OCI-LY1 (cell line): ENCODE data around the gene EBF3.

Experiments used
- H2AFZ ChIP-seq: fragments of 200-600 bp; sonication (generic), shearing (Covaris generic); 2 replicates; pipeline ENCODE4 v1.6.0; 2014; ENCODE audit warnings: antibody characterized with exemption, mild to moderate bottlenecking, low read length
- H3F3A ChIP-seq: fragments of 200-600 bp; sonication (generic), shearing (Covaris generic); 2 replicates; pipeline ENCODE4 v1.6.0; 2014; ENCODE audit warnings: mild to moderate bottlenecking, antibody characterized with exemption, low read length, moderate library complexity; ENCODE audit not compliant: insufficient read depth
- H3K27ac ChIP-seq: fragments of 200-600 bp; sonication (generic); 2 replicates; pipeline ENCODE4 v1.5.1; 2014; ENCODE audit warnings: low read length, mixed run types, mild to moderate bottlenecking, low read depth; ENCODE audit not compliant: poor library complexity, severe bottlenecking
- H3K27me3 ChIP-seq: fragments of 200-600 bp; sonication (generic); 2 replicates; pipeline ENCODE4 v1.6.0; 2014; ENCODE audit warnings: antibody characterized with exemption, mild to moderate bottlenecking, low read length, moderate library complexity; ENCODE audit not compliant: insufficient read depth
- H3K36me3 ChIP-seq: fragments of 200-600 bp; sonication (generic); 2 replicates; pipeline ENCODE4 v1.6.1; 2014; ENCODE audit warnings: mild to moderate bottlenecking, antibody characterized with exemption, low read length, moderate library complexity, mixed read lengths; ENCODE audit not compliant: insufficient read depth
- H3K4me1 ChIP-seq: fragments of 200-600 bp; sonication (generic); 2 replicates; pipeline ENCODE4 v1.5.1; 2014; ENCODE audit warnings: mild to moderate bottlenecking, low read length, moderate library complexity; ENCODE audit not compliant: insufficient read depth, severe bottlenecking
- H3K4me2 ChIP-seq: fragments of 200-600 bp; sonication (generic), shearing (Covaris generic); 2 replicates; pipeline ENCODE4 v1.6.1; 2014; ENCODE audit warnings: low read length
- H3K4me3 ChIP-seq: fragments of 200-600 bp; sonication (generic); 2 replicates; pipeline ENCODE4 v1.5.1; 2014; ENCODE audit warnings: low read length, low read depth, mild to moderate bottlenecking, mixed read lengths; ENCODE audit not compliant: poor library complexity, severe bottlenecking
- H3K79me2 ChIP-seq: fragments of 200-600 bp; shearing (Covaris generic); 2 replicates; pipeline ENCODE4 v1.6.1; 2016; ENCODE audit warnings: mixed run types, low read length, mixed read lengths; ENCODE audit not compliant: insufficient read depth
- H3K9ac ChIP-seq: fragments of 200-600 bp; sonication (generic), shearing (Covaris generic); 2 replicates; pipeline ENCODE4 v1.6.1; 2014; ENCODE audit warnings: mild to moderate bottlenecking, low read length, mixed read lengths
- H3K9me2 ChIP-seq: fragments of 200-600 bp; sonication (generic), shearing (Covaris generic); 2 replicates; pipeline ENCODE4 v1.6.1; 2014; ENCODE audit warnings: low read depth, mild to moderate bottlenecking, low read length, mixed read lengths
- H3K9me3 ChIP-seq: fragments of 200-600 bp; shearing (Covaris generic); 2 replicates; pipeline ENCODE4 v1.6.1; 2014; ENCODE audit warnings: low read length, mixed read lengths
- H4K20me1 ChIP-seq: fragments of 200-600 bp; sonication (generic), shearing (Covaris generic); 2 replicates; pipeline ENCODE4 v1.6.0; 2016; ENCODE audit warnings: mild to moderate bottlenecking, low read length; ENCODE audit not compliant: insufficient read depth
- CTCF ChIP-seq: fragments of 200-600 bp; sonication (generic), shearing (Covaris generic); IDR thresholded peaks from 2 replicates; pipeline ENCODE4 v1.5.1; 2017; ENCODE audit warnings: mild to moderate bottlenecking, antibody characterized with exemption, low read length, moderate library complexity, mixed read lengths
- EZH2 ChIP-seq: fragments of 200-600 bp; sonication (generic), shearing (Covaris generic); IDR thresholded peaks from 2 replicates; pipeline ENCODE4 v1.8.0; 2017; ENCODE audit warnings: borderline replicate concordance, mixed run types, mild to moderate bottlenecking, antibody characterized with exemption, low read length, moderate library complexity, mixed read lengths

The EBF3 gene

GRCh38 chr10:129809841-129810240, 154.2 kb downstream of the EBF3 start:
- Histone ChIP-seq H3F3A (no peaks in the 10 kb centered on the region), H3K79me2 (no peaks in the 10 kb centered on the region)
- no peak for TF ChIP-seq EZH2
- TF ChIP-seq CTCF, result no peak

GRCh38 chr10:129809431-129809830, 154.6 kb downstream of the EBF3 start:
- H4K20me1 ChIP-seq, result no peaks in the 10 kb centered on the region
- no peaks in the 10 kb centered on the region for H3K9me2 ChIP-seq
- H2AFZ ChIP-seq, result no peak overlapping the region
- no peak overlapping the region for H3K27ac ChIP-seq
- no peaks in the 10 kb centered on the region for H3K79me2 ChIP-seq
- H3K4me3 ChIP-seq, result no peak overlapping the region
- H3K4me2 ChIP-seq, result no peak overlapping the region
- H3K4me1 ChIP-seq, result no peaks in the 10 kb centered on the region
- TF ChIP-seq EZH2, result no peak
- no peak for TF ChIP-seq CTCF
- no peaks in the 10 kb centered on the region; the same call in 1 of the 2 replicates for H3K36me3 ChIP-seq
- H3K9ac ChIP-seq, result no peak overlapping the region
- H3K27me3 ChIP-seq, result no peaks in the 10 kb centered on the region
- no peaks in the 10 kb centered on the region for H3K9me3 ChIP-seq
- no peaks in the 10 kb centered on the region for H3F3A ChIP-seq

More at GRCh38 chr10:129809841-129810240, 154.2 kb downstream of the EBF3 start:
- H3K36me3 ChIP-seq, result no peaks in the 10 kb centered on the region; the same call in 1 of the 2 replicates
- H2AFZ ChIP-seq, result no peak overlapping the region
- no peak overlapping the region for H3K4me2 ChIP-seq
- H3K9me2 ChIP-seq, result no peaks in the 10 kb centered on the region
- H3K4me1 ChIP-seq, result no peaks in the 10 kb centered on the region
- no peaks in the 10 kb centered on the region for H3K27me3 ChIP-seq
- H3K27ac ChIP-seq, result no peak overlapping the region
- no peak overlapping the region for H3K9ac ChIP-seq
- no peaks in the 10 kb centered on the region for H3K9me3 ChIP-seq
- H3K4me3 ChIP-seq, result no peak overlapping the region
- H4K20me1 ChIP-seq, result no peaks in the 10 kb centered on the region

GRCh38 chr10:129808092-129808983, 155.7 kb downstream of the EBF3 start:
- no peaks in the 10 kb centered on the region for H3K9me2 ChIP-seq
- H2AFZ ChIP-seq, result no peak overlapping the region
- H3K9me3 ChIP-seq, result no peaks in the 10 kb centered on the region
- H3F3A ChIP-seq, result no peaks in the 10 kb centered on the region
- H3K4me2 ChIP-seq, result no peak overlapping the region
- H4K20me1 ChIP-seq, result no peaks in the 10 kb centered on the region
- H3K27ac ChIP-seq, result no peak overlapping the region
- TF ChIP-seq EZH2, result no peak
- no peak overlapping the region for H3K4me3 ChIP-seq
- H3K4me1 ChIP-seq, result no peaks in the 10 kb centered on the region
- no peaks in the 10 kb centered on the region for H3K79me2 ChIP-seq
- no peak overlapping the region for H3K9ac ChIP-seq
- H3K36me3 ChIP-seq, result no peaks in the 10 kb centered on the region
- no peaks in the 10 kb centered on the region for H3K27me3 ChIP-seq

GRCh38 chr10:129807211-129807610, 156.9 kb downstream of the EBF3 start:
- Histone ChIP-seq H3K9me3 (no peaks in the 10 kb centered on the region), H2AFZ (no peak overlapping the region), H3K4me2 (no peak overlapping the region), H3K9me2 (no peaks in the 10 kb centered on the region), H4K20me1 (no peaks in the 10 kb centered on the region), H3K27me3 (no peaks in the 10 kb centered on the region), H3K36me3 (no peaks in the 10 kb centered on the region), H3K4me3 (no peak overlapping the region), H3K27ac (no peak overlapping the region), H3K9ac (no peak overlapping the region), H3K79me2 (no peaks in the 10 kb centered on the region), H3F3A (no peaks in the 10 kb centered on the region), H3K4me1 (no peaks in the 10 kb centered on the region)
- TF ChIP-seq CTCF (no peak), EZH2 (no peak)
